NCI-H146 treated with DMSO at 0.1 percent for 48 hours (cell line): ENCODE results near the gene PRKCE.

ENCODE experiments used
- DNase-seq: peaks from one replicate; lab custom pipeline; 2025; ENCODE audit not compliant: unreplicated experiment; lab: John Stamatoyannopoulos, UW

PRKCE gene

DNA sequence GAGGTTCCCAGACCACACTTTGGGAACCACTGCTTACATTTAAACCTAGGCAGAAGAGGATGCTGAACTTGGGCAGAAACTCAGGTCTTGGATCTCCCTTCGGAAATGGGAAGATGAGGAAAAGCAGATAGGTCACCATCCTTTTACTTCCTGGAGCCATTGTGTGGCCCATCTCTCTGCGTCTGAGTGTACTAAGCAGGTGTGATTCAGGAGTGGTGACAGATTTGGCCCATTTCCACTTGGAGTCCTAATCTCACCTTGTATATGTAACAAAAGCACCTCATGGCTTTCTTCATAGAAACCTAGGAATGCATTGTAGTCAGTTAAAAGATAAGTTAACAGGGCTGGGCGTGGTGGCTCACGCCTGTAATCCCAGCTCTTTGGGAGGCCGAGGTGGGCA lies 71.0 kb downstream of the PRKCE start:
- no peak for DNase-seq

DNA sequence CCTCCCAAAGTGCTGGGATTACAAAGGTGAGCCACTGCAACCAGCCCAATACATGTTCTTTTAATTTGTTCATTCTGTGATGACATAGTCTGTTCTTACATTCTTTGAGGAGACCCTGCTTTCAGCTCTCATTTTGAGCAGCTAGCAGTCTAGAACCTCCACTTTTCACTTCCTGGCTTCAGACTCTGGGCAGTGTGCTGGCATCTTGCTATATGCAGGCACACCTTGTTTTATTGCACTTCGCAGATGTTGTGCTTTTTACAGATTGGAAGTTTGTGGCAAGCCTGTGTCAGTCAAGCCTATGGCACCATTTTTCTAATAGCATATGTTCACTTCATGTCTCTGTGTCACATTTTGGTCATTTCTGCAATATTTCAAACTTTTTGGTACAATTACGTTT lies 72.4 kb downstream of the PRKCE start:
- DNase-seq, result no peak

- no peak for DNase-seq
Measured at GRCh38 chr2:45724335-45724734, 72.9 kb downstream of the PRKCE start.

DNA sequence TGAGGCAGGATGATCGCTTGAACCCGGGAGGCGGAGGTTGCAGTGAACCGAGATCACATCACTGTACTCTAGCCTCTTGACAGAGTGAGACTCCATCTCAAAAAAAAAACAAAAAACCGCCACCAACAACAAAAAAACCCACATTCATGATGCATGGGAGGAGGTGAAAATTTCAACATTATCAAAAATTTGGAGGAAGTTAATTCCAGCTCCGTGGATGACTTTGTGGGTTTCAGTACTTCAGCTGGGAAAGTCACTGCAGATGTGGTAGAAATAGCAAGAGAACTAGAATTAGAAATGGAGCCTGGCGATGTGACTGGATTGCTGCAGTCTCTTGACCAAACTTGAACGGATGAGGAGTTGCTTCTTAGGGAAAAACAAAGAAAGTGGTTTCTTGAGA lies 74.3 kb downstream of the PRKCE start:
- DNase-seq, result no peak

- no peak for DNase-seq
Measured at GRCh38 chr2:45726188-45726587, 74.7 kb downstream of the PRKCE start.

DNA sequence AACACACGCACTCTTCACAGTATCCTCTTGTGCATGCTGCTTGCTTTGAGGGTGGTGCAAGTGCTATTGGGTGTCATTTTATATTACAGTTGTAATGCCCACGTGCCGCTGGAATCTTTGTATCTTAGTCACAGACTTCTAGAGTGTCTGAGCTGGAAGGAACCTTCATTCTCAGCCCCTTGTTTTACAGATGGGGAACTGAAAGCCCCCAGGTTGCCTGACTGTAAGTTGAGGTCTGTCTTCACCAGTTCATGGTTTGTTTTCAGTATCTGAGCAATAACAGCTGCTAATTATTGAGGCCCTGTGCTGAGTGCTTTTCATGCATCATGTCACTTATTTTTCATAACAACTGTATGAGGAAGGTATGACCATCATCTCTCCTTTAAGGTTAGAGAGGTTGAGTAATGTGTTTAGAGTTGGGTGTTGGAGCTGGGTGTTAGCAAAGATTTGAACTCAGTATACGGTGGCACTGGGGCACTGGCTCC lies 77.0 kb downstream of the PRKCE start:
- DNase-seq, result no peak

DNA sequence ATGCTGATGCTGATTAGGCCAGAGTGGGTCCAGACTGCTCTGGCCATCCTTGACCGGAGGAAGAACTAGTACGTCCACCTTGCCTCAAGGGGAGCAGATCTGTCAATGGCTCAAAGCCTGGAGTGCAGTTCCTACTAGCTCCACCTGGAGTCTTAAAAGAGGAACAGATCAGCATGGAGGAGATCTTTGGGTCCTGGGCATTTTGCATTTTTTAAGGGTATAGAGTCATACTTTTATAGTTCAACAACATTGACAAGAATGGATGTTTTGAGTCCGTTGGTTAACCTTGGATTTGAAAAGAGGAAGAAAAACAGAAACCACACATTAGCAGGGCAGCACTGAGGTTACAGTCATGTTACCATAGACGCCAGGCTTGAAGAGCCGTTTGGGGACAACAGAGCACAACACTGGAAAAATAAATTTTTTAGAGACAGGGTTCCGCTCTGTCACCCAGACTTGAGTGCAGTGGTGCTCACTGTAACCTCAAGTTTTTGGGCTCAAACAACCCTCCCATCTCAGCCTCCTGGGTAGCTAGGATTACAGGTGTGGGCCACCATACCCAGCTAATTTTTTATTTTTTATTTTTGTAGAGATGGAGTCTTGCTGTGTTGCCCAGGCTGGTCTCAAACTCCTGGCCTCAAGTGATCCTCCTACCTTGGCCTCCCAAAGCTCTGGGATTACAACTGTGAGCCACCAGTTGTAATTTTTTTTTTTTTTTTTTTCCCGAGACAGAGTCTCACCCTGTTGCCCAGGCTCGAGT lies 78.5 kb downstream of the PRKCE start:
- no peak for DNase-seq

DNA sequence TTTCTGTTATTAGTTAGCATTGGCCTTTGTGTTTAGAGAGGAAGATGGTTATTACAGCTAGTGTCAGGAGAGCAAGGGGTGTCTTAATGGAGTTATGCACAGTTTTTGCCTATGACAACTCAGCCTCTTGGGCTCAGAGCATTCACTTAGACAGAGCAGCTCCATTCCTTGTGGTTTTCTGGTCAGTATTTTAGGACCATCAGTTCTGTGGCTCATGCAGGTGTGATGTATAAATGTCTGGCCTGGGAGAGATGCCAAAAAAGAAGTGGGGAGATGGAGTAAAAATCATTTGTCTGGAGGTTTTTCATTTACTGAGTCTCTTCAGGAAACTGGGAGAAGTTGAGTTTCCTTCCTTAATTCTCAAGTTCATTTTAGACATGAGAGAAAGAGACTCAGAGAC lies 79.7 kb downstream of the PRKCE start:
- no peak for DNase-seq

DNA sequence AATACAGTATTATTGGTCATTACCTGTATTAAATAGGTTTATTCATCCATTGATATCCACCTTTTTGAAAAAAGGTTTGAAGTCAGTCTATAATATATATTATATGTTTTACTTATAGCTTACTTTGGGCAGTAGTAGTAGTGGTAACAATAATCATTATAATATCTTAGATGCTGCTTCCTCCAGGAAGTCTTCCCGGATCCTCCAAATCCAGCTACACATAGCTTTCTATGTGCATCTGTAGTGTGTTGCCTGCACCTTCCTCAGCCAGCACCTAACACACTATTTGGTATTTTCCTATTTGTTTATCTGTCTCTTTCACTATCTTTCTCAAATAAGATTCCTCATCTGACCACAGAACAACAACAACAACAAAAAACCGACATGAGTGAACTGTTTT lies 81.0 kb downstream of the PRKCE start:
- DNase-seq, result no peak

GRCh38 chr2:45732946-45733345 lies 81.5 kb downstream of the PRKCE start:
- no peak for DNase-seq

DNA sequence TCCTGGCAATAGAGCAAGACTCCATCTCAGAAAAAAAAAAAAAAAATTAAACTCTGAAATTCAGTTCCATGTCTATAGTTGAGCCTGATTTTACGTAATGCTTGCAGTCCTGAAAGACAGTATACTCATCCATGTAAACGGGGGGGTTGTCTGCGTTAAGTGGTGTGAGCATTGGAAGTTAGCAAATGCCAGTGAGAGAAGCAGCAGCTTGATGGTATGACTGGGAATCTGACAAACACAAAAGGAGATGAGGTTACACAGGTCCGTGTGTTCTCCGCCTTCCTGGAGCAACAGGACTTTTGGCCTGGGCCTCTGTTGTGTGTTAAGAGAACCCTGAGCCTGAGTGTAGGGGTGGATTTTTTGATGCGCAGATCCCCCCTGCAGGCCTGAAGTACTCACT lies 82.9 kb downstream of the PRKCE start:
- no peak for DNase-seq

DNA sequence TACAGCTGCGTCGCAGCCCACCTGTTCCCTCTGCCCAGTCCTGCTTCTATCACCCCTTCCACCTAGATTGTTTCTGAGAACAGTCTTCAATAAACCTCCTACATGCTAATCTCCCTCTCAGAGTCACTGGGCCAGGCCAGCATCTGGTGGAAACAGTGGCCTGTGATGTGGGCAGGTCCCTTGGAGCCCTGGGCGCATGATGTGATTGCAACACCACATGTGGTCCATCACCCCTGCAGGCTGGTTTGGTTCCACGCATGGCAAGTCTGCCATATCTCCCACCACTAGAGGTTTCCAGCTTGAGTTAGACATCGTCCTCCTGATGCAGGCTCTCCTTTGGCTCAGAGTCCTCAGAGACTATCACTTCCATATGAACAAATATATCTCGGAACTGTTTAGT lies 83.5 kb downstream of the PRKCE start:
- no peak for DNase-seq

DNA sequence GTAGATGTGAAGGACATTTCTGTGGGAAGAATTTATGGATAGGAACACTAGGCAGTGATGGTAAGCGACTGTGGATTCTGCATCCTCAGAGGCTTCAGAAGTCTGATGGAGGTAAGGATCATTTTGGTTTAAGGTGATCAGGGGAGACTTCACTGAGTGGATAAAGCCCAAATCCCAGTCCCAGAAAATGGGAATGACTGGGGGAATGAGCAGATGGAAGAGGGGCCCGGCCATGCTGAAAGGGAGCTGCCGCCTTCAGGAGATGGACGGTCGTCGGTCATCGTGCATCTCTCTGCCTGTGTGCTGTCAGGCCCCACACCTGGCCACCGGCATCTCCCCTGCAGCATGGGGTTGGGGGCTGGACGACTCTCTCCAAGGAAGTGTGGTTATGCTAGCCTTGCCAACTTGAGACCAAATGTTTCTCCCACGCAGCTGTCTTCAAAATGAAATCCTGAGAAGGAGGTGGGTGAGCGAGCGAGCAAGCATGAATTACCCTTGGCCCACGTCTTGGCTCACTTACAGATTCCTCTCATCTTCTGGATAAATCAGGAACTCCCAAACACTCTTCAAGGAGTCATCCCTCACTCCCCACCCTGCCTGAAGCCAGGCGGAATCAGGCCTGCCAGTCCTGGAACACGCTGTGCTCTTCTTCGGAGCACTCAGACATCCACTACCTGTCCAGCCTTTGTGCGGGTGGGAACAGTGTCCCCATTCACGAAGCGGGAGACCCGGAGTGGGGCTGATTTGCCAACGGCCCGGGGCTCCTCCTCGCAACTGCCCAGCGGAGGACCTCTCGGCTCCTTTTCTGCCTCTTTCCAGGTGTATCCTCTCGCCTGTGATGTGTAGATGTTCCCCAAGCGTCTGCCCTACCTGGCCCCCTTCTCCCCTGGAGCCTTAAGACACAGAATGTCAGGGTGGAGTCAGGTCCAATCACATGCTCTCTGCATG lies 85.6 kb downstream of the PRKCE start:
- DNase-seq, result no peak

DNA sequence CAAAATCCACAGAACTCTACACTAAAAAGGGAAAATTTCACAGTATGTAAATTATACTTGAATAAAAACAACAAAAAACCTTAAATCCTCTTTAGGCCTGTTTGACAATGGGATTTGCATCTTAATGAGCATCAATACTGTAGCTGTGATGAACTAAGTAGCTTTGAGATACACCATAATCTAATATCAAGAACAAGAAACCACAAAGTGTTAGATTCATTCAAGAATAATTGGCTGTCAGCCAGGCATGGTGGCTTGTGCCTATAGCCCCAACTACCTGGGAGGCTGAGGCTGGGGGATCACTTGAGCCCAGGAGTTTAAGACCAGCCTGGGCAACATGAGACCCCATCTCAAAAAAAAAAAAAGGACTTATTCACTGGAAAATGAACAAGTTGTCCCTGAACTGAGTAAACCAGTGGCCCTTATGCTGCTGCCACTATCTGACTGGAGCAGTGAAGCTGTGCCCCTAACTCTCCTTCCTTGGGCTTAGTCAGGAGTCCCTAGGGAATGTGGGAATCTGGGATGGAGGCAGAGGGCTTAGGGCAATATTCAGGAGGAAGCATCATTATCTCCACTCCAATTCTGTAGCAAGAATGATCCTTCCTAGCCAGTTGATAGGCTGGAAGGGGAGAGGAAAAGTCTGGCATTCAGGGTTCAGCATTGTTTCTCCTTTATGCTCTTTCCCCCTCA lies 88.5 kb downstream of the PRKCE start:
- no peak for DNase-seq

DNA sequence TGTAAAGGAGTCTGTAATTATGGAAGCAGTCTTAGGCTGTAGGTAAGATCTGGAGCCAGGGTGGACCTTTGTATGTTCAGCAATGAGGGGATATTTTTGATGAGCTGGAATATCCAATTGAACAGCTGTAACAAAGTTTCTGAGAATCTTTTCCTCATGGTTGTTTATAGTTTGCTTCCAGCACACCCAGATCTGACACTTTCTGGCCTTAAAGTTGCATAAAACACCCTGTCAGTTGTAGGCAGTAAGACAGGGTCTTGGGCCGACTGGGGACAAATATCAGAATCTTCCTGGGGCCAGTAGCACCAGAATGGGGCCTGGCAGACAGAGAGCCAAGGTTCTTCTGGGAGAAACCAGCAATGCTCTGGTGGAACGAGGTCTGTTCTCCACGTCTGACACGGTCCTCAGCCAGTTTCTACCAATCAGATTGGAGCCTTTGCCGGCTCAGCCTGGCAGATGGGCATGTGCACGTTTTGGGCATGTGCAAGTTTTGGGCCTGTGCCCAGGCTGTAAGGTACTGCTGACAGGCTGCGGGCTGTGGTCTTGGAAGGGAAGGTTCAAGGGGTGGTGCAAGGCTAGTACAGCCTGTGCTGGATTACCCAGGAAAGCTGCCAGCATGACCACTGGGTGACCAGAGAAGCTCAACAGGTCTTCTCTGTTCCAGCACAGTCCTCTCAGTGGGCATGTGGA lies 89.8 kb downstream of the PRKCE start:
- DNase-seq, result no peak

DNA sequence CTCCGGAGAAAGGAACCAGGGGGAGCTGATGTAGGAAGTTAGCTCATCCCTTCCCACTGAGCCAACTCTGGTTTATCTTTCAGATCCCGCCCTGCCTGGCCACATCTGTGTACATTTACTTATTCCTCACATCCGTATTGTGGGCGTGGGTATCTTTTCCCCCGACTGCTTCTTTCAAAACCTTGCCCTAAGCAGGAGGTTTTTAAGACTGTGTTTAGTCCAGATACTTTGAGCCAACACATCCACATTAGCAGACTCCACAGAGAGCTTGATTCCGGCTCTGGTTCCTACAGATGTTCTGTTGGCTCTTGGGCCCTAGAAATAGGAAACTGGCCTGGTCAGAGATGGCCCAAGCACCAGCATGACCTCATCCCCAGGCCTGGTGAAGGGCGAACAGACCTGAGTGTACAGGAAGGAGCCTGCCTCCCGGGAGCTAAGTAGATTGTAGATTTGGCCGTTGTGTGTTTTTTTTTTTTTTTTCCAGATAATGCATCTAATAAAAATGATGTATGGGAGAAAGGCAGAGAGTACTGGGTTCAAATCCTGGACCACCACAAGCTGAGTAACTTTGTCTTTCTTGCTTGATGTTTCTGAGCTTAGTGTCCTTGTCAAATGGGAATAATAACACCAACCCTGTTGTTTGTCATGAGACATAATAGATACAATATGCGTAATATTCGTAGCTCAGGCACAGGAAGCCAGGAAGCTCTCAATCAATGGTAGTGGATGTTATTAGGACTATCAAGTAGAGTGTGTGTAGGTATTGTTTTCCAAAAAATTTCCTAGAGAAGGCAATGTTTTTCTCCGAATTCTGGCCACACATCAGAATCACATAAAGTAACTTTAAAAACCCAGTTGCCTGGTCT lies 92.3 kb downstream of the PRKCE start:
- DNase-seq, result no peak

DNA sequence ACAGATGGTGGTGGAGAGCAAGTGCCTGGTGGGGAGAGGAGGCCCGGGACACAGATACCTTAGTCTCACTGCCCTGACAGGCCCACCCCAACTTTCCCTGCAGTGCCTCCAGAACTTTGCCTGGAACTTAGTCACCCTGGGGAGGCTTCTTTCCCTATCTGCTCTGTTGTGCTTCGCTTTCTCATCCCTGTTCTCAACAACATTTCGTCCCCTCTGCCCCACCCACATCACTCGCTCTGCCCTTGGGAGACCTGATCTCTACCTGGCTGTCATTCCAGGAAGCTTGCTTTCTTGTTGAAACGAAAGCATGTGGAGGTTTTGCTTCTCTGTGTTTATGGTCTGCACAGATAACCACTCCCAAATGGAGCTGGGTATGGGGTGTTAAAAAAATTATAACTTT lies 93.8 kb downstream of the PRKCE start:
- DNase-seq, result no peak

DNA sequence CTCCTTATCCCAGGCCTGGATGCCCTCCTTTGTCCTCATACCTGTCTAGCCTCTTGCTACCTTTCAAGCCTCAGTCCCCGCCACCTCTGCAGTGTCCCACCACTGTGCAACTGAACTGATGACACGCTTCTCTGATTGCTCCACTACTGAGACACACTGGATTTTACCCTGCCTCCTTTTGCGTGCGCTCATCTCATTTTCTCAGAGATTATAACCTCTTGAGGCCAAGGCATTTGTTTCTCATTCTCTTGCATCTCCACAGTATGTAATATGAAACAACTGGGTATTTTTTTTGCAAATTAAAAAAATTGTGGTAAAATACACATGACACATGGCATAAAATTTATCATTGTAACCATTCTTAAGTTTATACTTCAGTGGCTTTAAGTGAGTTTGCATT lies 95.4 kb downstream of the PRKCE start:
- DNase-seq, result no peak

- DNase-seq, result no peak
Measured at GRCh38 chr2:45747363-45747762, 95.9 kb downstream of the PRKCE start.

DNA sequence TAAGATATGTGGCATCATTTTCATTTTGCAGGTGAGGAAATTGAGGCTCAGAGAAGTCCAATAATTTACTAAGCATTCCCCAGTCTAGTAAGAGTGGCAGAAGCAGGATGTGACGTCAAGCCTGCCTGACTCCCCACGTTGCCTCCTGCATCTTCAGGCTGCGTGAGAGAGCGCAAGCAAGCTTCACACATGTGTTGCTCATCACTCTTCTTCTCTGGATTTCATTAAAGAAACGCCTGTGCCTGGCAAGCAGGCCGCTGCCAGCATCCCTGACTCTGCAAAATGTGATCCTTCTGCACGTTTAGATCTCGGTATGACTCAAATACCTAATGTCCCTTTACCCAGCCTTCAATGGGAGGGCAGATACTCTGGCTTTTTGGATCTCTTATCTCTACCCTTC lies 96.8 kb downstream of the PRKCE start:
- no peak for DNase-seq
